Upper lobe of left lung (tissue), 6 donors: Measurements from ENCODE around the gene XRCC5. TPM values are rescaled to one million over a fixed set of nuclear protein-coding genes. Genes with fewer than 3 reads are reported as not detected.

Experiments
- ATAC-seq, 2 donors: fragments of 200-7000 bp; cut with Tn5 transposase; one replicate each; pipeline ENCODE4 v1.9.1; 2022; ENCODE audit warnings: mild to moderate bottlenecking in 2 of 2, moderate library complexity in 2 of 2; ENCODE audit not compliant: low FRiP score in 2 of 2
- DNase-seq, 2 donors: peaks; one replicate each; pipeline ENCODE4 v3.0.0-alpha.2; 2019 to 2020
- H3K27ac ChIP-seq, 4 donors: fragments of 200-600 bp; sonication (generic); one replicate each; pipeline ENCODE4 v1.5.1; 2016 to 2019
- H3K27me3 ChIP-seq, 4 donors: fragments of 200-600 bp; sonication (generic); one replicate each; pipeline ENCODE4 v1.5.1; 2017 to 2019
- H3K36me3 ChIP-seq, 4 donors: fragments of 200-600 bp; sonication (generic); one replicate each; pipeline ENCODE4 v1.5.1; 2016 to 2019
- H3K4me1 ChIP-seq, 4 donors: fragments of 200-600 bp; sonication (generic); one replicate each; pipeline ENCODE4 v1.5.1; 2018 to 2019
- H3K4me3 ChIP-seq, 4 donors: fragments of 200-600 bp; sonication (generic); one replicate each; pipeline ENCODE4 v1.5.1; 2017 to 2019; ENCODE audit warnings: mild to moderate bottlenecking in 2 of 4, moderate library complexity in 1 of 4
- H3K9me3 ChIP-seq, 4 donors: fragments of 200-600 bp; sonication (generic); one replicate each; pipeline ENCODE4 v1.5.1; 2018 to 2019
- EP300 ChIP-seq, 4 donors: sonication (generic); formaldehyde crosslinking; IDR thresholded peaks; one replicate each; pipeline ENCODE4 v1.5.1; 2017; ENCODE audit warnings: antibody characterized with exemption in 4 of 4, control low read depth in 2 of 4
- POLR2A ChIP-seq, 4 donors: fragments of 450-650 bp; IDR thresholded peaks; one replicate each; pipeline ENCODE4 v1.5.1; 2016 to 2017; ENCODE audit warnings: antibody characterized with exemption in 4 of 4, mild to moderate bottlenecking in 2 of 4
- POLR2AphosphoS5 ChIP-seq, 2 donors: sonication (generic); formaldehyde crosslinking; IDR thresholded peaks; one replicate each; pipeline ENCODE4 v1.5.1; 2017; ENCODE audit warnings: antibody characterized with exemption in 2 of 2
- WGBS, 2 donors: methylation state at CpG; one replicate each; pipeline ENCODE4 v1.1.5; 2017 to 2018; 5-methylcytosine and 5-hydroxymethylcytosine counted together
- total RNA-seq, 6 donors: library from RNA; depleted of rRNA in 4 of 6; stranded (reverse); fragments of >200 nt in 4 of 6; gene quantifications; one replicate each; pipeline versions ENCODE4 v1.1.0 to v1.2.1, GENCODE V29; 2016 to 2021
- TF ChIP-seq, protein P1 (sequence below), 6 experiments: fragments of 450-650 bp in 4 of 6; fragments of 200-600 bp in 2 of 6; sonication (generic) in 2 of 6; IDR thresholded peaks; one replicate each; pipeline ENCODE4 v1.5.1; 2016 to 2019; ENCODE audit warnings: antibody characterized with exemption in 6 of 6
- donor health status: DM: no; HTN: no; CAD: no; lungs with moderate emphysema.
- donor health status: DM: no; HTN: yes; CAD: no; lungs with severe emphysema.

The XRCC5 gene
- total RNA-seq, 6 donors from 2014 or later, result 57.3 to 163 (median 131) TPM

- no peak overlapping the region for H3K27ac ChIP-seq
- no peaks in the 10 kb centered on the region for H3K36me3 ChIP-seq
- DNase-seq, result no peak
- TF ChIP-seq, protein P1, sequence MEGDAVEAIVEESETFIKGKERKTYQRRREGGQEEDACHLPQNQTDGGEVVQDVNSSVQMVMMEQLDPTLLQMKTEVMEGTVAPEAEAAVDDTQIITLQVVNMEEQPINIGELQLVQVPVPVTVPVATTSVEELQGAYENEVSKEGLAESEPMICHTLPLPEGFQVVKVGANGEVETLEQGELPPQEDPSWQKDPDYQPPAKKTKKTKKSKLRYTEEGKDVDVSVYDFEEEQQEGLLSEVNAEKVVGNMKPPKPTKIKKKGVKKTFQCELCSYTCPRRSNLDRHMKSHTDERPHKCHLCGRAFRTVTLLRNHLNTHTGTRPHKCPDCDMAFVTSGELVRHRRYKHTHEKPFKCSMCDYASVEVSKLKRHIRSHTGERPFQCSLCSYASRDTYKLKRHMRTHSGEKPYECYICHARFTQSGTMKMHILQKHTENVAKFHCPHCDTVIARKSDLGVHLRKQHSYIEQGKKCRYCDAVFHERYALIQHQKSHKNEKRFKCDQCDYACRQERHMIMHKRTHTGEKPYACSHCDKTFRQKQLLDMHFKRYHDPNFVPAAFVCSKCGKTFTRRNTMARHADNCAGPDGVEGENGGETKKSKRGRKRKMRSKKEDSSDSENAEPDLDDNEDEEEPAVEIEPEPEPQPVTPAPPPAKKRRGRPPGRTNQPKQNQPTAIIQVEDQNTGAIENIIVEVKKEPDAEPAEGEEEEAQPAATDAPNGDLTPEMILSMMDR (IDR thresholded peaks at IDR 0.05), result no peak
- TF ChIP-seq POLR2A (IDR thresholded peaks at IDR 0.05) (no peak), EP300 (IDR thresholded peaks at IDR 0.05) (no peak), POLR2AphosphoS5 (IDR thresholded peaks at IDR 0.05) (no peak)
- no peaks in the 10 kb centered on the region for H3K27me3 ChIP-seq
- peak in 1 of 2 donors; percentile 37 for ATAC-seq
- WGBS, 2 donors, result 63 to 94% methylated on average over 1 of the region's 1 CpG
- no peak overlapping the region for H3K4me3 ChIP-seq
- H3K9me3 ChIP-seq, result no peaks in the 10 kb centered on the region
- peaks cover 6 to 19% (median 7%) of the 10 kb centered on the region in 4 donors for H3K4me1 ChIP-seq
These were observed 112.7 kb downstream of the XRCC5 start for GRCh38 chr2:216221811-216222210.

DNA sequence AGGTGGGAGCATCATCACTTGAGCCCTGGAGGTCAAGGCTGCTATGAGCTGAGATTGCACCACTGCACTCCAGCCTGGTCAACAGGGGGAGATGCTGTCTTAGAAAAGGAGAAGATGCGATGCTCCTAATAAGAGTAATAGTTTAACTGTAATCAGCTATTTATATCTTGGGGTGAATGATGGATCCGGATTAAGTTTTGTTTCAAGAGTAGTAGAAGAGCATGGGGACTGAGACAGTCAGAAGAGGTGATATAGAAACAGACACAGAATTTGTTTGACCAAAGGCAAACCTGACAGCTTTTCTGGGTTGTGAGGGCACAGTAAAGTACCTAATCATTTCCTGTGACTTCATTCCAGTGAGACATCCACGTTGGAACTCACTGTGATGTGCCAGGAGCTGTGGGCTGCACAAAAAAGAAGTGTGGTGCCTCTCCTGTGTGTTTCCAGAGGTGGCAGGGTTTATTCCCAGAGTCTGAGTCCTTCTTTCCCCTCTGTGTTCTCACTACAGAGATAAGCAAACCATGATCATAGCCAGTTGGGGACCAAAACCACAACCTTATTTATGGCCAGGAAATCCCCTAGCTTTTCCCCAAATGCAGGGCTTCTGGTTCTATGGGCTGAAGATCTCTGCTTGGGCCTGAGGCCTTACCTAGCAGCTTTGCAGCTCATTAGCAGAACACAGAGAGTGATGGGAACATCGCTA, 113.7 kb downstream of the XRCC5 start:
- Histone ChIP-seq H3K36me3 (no peaks in the 10 kb centered on the region), H3K27me3 (no peaks in the 10 kb centered on the region), H3K4me1 (peaks cover 0 to 10% (median 0%) of the 10 kb centered on the region in 4 donors), H3K4me3 (no peak overlapping the region), H3K27ac (no peak overlapping the region), H3K9me3 (no peaks in the 10 kb centered on the region)
- TF ChIP-seq, protein P1 (IDR thresholded peaks at IDR 0.05), result peak in 1 of 6 experiments; percentile 7
- TF ChIP-seq EP300 (IDR thresholded peaks at IDR 0.05), result no peak
- TF ChIP-seq POLR2AphosphoS5 (IDR thresholded peaks at IDR 0.05), result no peak
- no peak for TF ChIP-seq POLR2A (IDR thresholded peaks at IDR 0.05)
- DNase-seq (no peak), ATAC-seq (no peak)
- WGBS, 2 donors, result 57 to 60% methylated on average over 4 of the region's 4 CpGs

GRCh38 chr2:216224388-216224787, 115.2 kb downstream of the XRCC5 start:
- Histone ChIP-seq H3K36me3 (no peaks in the 10 kb centered on the region), H3K27ac (no peak overlapping the region), H3K9me3 (no peaks in the 10 kb centered on the region), H3K4me1 (no peaks in the 10 kb centered on the region), H3K27me3 (no peaks in the 10 kb centered on the region), H3K4me3 (no peak overlapping the region)
- WGBS, 2 donors, result 75 to 95% methylated on average over 1 of the region's 1 CpG
- no peak for TF ChIP-seq EP300 (IDR thresholded peaks at IDR 0.05)
- TF ChIP-seq, protein P1 (IDR thresholded peaks at IDR 0.05), result no peak
- no peak for ATAC-seq
- no peak for DNase-seq

GRCh38 chr2:216229277-216229914, 120.2 kb downstream of the XRCC5 start:
- no peaks in the 10 kb centered on the region for H3K27me3 ChIP-seq
- H3K27ac ChIP-seq, result peak overlapping the region in 1 of 4 donors; percentile 10
- DNase-seq (no peak), ATAC-seq (no peak)
- no peaks in the 10 kb centered on the region for H3K4me1 ChIP-seq
- H3K4me3 ChIP-seq, result no peak overlapping the region
- TF ChIP-seq EP300 (IDR thresholded peaks at IDR 0.05), result no peak
- no peak for TF ChIP-seq POLR2A (IDR thresholded peaks at IDR 0.05)
- TF ChIP-seq, protein P1 (IDR thresholded peaks at IDR 0.05), result no peak
- TF ChIP-seq POLR2AphosphoS5 (IDR thresholded peaks at IDR 0.05), result no peak
- 62 to 75% methylated on average over 5 of the region's 5 CpGs for WGBS, 2 donors
- H3K36me3 ChIP-seq, result no peaks in the 10 kb centered on the region
- H3K9me3 ChIP-seq, result peaks cover 0 to 26% (median 9%) of the 10 kb centered on the region in 4 donors
